Thoracic aorta (tissue), 2 donors: ENCODE data around the gene NCOR1. TPM values are rescaled to one million over a fixed set of nuclear protein-coding genes. Genes with fewer than 3 reads are reported as not detected.

Experiments used
- ATAC-seq: fragments of 150-250 bp; one replicate; pipeline ENCODE4 v1.8.0; 2017; ENCODE audit warnings: low read depth; ENCODE audit not compliant: insufficient number of reproducible peaks, low FRiP score
- DNase-seq: peaks from one replicate; pipeline ENCODE4 v3.0.0-alpha.2; 2020; ENCODE audit warnings: low spot score
- H3K27ac ChIP-seq, 2 donors: fragments of 200-600 bp; sonication (generic); 1 replicate in 1 of 2; 2 replicates in 1 of 2; pipeline ENCODE4 v1.5.1; 2016; ENCODE audit warnings: mild to moderate bottlenecking in 2 of 2, moderate library complexity in 2 of 2
- H3K27me3 ChIP-seq: fragments of 200-600 bp; sonication (generic); replicated peaks from 2 replicates; pipeline ENCODE4 v1.6.0; 2016; ENCODE audit warnings: mild to moderate bottlenecking; ENCODE audit not compliant: insufficient read depth
- H3K36me3 ChIP-seq: fragments of 200-600 bp; sonication (generic); one replicate; pipeline ENCODE4 v1.5.1; 2016
- H3K4me1 ChIP-seq, 2 donors: fragments of 200-600 bp; sonication (generic); 1 replicate in 1 of 2; 2 replicates in 1 of 2; pipeline versions ENCODE4 v1.5.1 to v1.6.0; 2016; ENCODE audit warnings: low read depth in 2 of 2, mild to moderate bottlenecking in 1 of 2; ENCODE audit not compliant: control insufficient read depth in 1 of 2
- H3K4me3 ChIP-seq: fragments of 200-600 bp; sonication (generic); 2 replicates; pipeline ENCODE4 v1.5.1; 2016; ENCODE audit warnings: mild to moderate bottlenecking
- H3K9me3 ChIP-seq: fragments of 200-600 bp; sonication (generic); 2 replicates; pipeline ENCODE4 v1.5.1; 2016
- total RNA-seq, 2 donors: library from RNA; depleted of rRNA; stranded (reverse); fragments of >200 nt; gene quantifications; one replicate each; pipeline versions ENCODE4 v1.1.0 to v1.2.3, GENCODE V29; 2016
- TF ChIP-seq, protein P1 (sequence below): fragments of 200-600 bp; sonication (generic); IDR thresholded peaks from one replicate; pipeline ENCODE4 v1.5.1; 2019; ENCODE audit warnings: antibody characterized with exemption

The NCOR1 gene
- total RNA-seq, 2 donors from 2014 or later = 131 to 178 TPM

- ATAC-seq (no peak), DNase-seq (no peak)
- TF ChIP-seq, protein P1, sequence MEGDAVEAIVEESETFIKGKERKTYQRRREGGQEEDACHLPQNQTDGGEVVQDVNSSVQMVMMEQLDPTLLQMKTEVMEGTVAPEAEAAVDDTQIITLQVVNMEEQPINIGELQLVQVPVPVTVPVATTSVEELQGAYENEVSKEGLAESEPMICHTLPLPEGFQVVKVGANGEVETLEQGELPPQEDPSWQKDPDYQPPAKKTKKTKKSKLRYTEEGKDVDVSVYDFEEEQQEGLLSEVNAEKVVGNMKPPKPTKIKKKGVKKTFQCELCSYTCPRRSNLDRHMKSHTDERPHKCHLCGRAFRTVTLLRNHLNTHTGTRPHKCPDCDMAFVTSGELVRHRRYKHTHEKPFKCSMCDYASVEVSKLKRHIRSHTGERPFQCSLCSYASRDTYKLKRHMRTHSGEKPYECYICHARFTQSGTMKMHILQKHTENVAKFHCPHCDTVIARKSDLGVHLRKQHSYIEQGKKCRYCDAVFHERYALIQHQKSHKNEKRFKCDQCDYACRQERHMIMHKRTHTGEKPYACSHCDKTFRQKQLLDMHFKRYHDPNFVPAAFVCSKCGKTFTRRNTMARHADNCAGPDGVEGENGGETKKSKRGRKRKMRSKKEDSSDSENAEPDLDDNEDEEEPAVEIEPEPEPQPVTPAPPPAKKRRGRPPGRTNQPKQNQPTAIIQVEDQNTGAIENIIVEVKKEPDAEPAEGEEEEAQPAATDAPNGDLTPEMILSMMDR = no peak
- Histone ChIP-seq H3K27ac (no peak overlapping the region), H3K27me3 (no peaks in the 10 kb centered on the region), H3K36me3 (peaks cover 17% of the 10 kb centered on the region), H3K4me3 (no peak overlapping the region), H3K4me1 (no peaks in the 10 kb centered on the region), H3K9me3 (no peaks in the 10 kb centered on the region)
These were observed 73.6 kb downstream of the NCOR1 start for GRCh38 chr17:16141685-16142084.

- ATAC-seq = no peak
- H3K4me1 ChIP-seq = no peaks in the 10 kb centered on the region
- no peak overlapping the region for H3K4me3 ChIP-seq
- DNase-seq = no peak
- H3K27me3 ChIP-seq = no peaks in the 10 kb centered on the region
- H3K27ac ChIP-seq = no peak overlapping the region
- TF ChIP-seq, protein P1 = no peak
- peaks cover 22% of the 10 kb centered on the region for H3K36me3 ChIP-seq
- H3K9me3 ChIP-seq = no peaks in the 10 kb centered on the region
These were observed 74.5 kb downstream of the NCOR1 start for GRCh38 chr17:16140854-16141253.

DNA sequence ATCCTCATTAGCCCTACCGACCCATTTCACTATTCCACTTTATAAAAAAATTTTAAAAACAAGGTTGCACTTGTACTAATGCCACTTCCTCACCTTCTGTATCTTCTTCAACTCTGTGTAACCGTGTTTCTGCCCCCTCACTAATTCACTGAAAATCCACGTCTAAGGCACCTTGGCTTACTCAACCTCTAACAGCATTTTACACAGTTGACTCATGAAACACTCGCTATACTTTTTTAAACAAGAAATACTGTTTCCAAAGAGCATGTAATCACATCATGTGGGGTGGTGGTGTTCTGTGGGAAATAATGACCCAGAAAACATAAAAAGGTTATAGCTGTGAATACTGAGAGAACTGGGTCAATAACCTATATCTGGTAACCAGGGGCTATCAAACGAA is 79.9 kb downstream of the NCOR1 start:
- H3K27me3 ChIP-seq = no peaks in the 10 kb centered on the region
- peaks cover 19% of the 10 kb centered on the region for H3K36me3 ChIP-seq
- H3K9me3 ChIP-seq = no peaks in the 10 kb centered on the region
- no peaks in the 10 kb centered on the region for H3K4me1 ChIP-seq
- TF ChIP-seq, protein P1 = no peak
- no peak for ATAC-seq
- H3K27ac ChIP-seq = no peak overlapping the region
- no peak overlapping the region for H3K4me3 ChIP-seq
- DNase-seq = no peak

- Histone ChIP-seq H3K36me3 (peaks cover 14% of the 10 kb centered on the region), H3K9me3 (no peaks in the 10 kb centered on the region), H3K4me1 (no peaks in the 10 kb centered on the region), H3K27ac (no peak overlapping the region), H3K4me3 (no peak overlapping the region), H3K27me3 (no peaks in the 10 kb centered on the region)
- ATAC-seq = no peak
- DNase-seq = no peak
- TF ChIP-seq, protein P1 = no peak
These were observed 83.7 kb downstream of the NCOR1 start for GRCh38 chr17:16131593-16131992.

DNA sequence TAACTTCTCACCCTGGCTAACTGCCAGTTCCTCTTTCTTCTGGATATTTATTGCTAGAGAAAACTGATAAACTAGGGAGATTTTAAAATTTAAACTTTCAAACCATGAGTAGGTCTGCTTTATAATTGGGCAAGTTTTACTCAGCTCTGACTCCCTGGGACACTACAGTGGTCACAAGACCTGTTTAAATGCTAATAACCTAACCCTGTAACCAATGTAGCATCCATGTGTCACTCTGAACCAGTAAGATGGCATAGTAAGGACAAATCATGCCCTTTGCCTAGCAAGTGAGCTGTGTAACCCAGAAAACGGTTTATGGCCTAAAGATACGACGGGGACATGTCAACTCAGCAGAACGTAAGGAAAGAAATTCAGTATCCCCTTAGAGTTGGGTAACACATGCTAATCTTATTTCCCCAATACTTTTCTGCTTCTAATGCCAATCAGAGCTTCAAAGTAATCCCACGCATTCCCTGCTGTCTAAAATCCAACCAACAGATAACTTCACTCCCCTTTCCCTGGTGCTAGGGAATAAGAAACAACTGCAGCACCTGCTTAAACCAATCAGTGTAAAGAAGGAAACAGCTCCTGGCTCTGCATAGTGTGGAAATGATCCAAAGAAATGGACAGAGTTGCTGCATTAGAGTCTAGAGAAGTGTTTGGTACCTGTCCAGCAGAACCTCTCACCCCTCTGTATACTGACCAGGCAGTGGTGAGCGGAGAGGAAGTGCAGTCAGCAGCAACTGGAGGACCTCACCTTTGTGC is 85.7 kb downstream of the NCOR1 start:
- Histone ChIP-seq H3K36me3 (peaks cover 4% of the 10 kb centered on the region), H3K9me3 (no peaks in the 10 kb centered on the region), H3K4me3 (no peak overlapping the region), H3K27me3 (no peaks in the 10 kb centered on the region), H3K4me1 (no peaks in the 10 kb centered on the region), H3K27ac (no peak overlapping the region)
- no peak for DNase-seq
- ATAC-seq = no peak
- TF ChIP-seq, protein P1 = no peak
